Measurements from ENCODE around the gene KLHL35.

- TF ChIP-seq CTCF (IDR thresholded peaks at IDR 0.05) (no peak), POLR2A (IDR thresholded peaks at IDR 0.05) (no peak), EP300 (IDR thresholded peaks at IDR 0.05) (no peak), POLR2AphosphoS5 (IDR thresholded peaks at IDR 0.05) (no peak)
Measured at GRCh38 chr11:75420224-75421034, 12.6 kb downstream of the KLHL35 start.
